ENCODE data around the gene INPP4B.

INPP4B gene

GRCh38 chr4:142725886-142726285 is 120.2 kb downstream of the INPP4B start:
- DNase-seq: no peak

DNA sequence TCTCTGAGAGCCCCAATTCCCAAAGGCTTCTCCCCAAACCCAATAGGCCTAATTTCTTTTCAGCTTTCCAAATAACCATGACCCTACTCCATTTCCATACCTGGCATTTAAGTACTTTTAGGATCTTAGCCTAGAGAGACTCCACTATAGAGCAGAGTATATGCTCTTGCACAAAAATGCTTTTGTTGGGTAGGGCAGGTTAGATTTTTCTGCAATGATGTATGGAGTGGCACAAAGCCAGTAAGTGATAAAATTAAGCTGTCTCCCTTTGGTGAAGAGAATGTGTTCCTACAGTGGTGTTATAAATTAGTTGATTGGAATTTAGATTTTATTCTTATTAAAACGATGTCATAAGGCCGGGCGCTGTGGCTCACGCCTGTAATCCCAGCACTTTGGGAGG is 124.9 kb downstream of the INPP4B start:
- DNase-seq: no peak

- peak in 1 of 5 donors; percentile 37 for DNase-seq
Observed at GRCh38 chr4:142719854-142720541, 126.1 kb downstream of the INPP4B start.

DNA sequence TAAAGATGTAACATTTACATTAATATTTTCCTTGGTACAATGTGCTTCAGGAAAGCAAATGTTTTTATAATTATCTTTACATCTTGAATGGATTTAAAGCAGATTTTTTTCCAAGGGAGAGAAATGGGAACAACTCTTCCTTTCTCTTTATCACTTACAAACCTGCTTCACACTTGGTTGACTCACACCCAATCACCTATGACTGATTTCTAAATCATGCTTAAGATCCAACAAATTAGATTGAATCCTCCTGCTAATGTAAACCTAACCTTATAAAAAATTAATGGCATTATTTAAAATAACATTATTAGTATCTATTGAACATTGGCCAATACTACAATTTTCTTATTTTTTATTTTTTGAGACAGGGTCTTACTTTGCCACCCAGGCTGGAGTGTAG is 127.1 kb downstream of the INPP4B start:
- no peak for DNase-seq

GRCh38 chr4:142715727-142716126 is 130.4 kb downstream of the INPP4B start:
- no peak for DNase-seq

DNA sequence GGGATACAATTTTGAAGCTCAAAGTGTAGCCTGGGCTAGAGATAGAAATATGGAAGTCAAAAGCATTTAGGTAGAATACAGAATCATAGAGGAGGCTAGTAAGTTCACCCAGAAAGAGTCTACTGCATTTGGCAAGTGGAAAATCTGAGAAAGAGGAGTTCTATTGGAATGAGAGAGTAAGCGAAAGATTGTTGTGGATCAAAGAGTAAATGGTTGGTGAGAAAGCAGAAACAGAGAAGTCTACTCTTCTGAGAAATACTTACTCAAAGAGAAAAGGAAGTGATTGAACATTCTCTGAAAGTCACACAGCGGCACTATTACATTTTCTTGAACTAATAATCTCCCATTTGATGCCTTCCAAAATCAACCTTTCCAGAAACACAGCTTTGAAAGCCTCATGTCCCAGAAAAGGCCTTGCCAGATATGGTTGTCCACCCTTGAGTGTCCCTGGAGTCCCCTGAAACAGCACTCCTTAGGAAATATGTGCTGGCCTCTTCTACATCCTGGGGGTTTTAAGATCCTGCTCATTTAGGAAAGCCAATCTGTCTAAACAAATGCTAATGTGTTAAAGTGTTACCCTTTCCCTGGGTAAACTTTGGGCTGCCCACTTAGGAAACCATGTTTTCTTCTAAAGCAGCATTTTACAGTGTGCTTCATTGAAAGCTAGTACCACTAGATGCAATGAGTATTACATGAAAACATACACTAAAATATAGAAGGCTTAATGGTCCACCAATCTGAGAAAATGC is 132.6 kb downstream of the INPP4B start:
- DNase-seq: peak in 1 of 5 donors; percentile 36

DNA sequence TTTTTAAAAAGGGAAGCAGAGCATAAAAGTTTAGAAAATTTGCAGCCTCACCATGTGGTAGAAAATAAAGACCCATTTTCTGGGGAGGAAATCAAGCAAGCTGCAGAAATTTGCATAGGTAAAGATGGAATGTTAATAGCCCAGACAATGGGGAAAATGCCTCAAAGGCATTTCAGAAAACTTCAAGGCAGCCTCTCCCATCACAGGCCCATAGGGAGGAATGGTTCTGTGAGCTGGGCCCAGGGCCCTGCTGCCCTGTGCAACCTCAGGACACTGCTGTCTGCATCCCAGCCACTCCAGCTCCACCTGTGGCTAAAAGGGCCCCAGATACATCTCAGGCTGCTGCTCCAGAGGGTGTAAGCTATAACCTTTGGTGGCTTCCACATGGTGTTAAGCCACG is 137.9 kb downstream of the INPP4B start:
- no peak for DNase-seq

DNA sequence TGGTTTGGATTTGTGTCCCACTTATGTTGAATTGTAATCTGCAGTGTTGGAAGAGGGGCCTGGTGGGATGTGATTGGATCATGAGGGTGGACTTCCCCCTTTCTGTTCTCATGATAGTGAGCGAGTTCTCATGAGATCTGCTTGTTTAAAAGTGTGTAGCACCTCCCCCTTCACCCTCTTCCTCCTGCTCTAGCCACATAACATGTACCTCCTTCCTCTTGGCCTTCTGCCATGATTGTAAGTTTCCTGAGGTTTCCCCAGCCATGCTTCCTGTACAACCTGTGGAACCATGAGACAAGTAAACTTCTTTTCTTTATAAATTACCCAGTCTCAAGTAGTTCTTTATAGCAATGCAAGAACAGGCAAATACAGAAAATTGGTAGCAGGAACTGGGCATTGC is 138.7 kb downstream of the INPP4B start:
- no peak for DNase-seq

DNA sequence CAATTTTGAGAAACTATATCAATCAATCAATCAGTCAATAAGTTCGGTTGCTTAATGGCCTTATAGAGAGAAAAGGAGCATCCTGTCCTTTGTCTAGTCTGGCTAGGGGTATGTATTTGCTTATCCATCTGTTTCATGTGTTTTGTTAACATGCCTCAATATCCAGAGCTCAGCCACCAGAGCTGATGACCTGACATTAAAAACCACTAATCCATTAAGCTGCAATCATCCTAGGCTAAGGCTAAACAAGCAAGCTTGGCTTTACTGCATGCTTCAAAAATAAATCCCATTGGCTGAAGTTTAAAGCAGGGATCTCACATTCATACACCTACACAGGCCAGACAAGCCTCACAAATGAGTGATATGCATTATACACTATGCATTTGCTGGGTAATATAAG is 139.7 kb downstream of the INPP4B start:
- no peak for DNase-seq

DNA sequence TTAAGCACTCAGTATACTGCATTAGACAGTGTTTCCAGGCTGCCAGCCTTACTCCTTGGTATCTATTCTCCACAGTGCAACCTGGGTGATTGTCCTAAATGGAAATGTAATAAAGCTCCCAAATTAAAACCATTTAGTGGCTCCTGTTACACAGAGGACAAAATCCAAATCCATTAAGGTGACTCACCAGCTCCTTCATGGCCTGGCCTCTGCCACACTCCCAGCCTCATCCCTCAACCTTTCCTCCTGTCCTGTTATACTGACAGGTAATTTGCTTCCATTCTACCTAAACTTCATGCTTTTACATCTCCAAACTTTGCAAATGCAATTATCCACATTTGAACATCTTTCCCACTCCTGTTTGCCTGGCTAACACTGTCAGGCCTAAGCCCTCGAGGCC is 140.3 kb downstream of the INPP4B start:
- no peak for DNase-seq

DNA sequence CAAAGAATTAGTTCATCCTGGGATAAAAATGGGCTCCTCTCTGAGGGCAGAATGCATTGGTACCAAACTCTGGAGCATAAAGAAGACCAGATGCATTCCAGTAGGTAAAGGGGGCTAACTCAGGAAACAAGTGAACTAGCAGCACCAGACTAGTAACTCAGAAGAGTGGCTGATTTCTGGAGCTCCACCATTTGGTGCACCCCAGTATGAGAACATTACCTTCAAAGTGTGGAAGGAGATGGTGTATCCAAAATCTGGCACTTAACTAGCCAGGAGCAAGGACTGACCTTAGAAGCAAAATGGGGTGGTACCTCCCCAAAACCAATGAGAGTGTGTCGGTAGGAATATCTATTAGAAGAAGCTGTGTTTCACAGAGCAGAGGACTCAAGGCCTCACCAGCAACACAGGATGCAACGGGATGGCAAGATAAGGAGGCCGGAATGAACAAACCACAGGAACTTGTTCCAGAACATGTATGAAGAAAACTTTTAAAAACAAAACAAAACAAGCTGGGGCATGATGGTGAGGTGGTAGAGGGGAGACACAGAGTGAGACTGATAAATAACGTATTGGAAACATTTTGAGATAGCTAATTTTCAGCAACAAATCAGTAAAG is 142.3 kb downstream of the INPP4B start:
- DNase-seq: peak in 3 of 5 donors; percentile 16 to 66 (median 24)

DNA sequence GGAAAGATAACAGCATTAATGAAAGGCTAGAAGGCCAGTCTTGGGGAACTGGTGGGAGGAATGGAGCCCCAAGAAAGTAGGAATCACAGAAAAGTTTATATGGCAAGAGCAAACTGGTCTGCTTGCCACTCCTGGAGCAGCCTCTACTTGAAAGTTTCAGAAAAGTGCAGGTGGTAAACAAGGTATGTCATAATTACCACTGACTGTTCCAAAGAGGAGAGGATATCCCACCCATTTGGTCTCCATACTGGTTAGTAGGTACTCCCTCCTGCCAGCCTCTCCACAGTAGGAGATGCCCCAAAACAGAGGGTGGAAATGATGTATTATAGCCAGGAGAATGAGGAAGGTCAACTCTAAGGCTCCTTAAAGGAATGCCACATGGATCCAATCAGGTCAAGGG is 145.1 kb downstream of the INPP4B start:
- no peak for DNase-seq

DNA sequence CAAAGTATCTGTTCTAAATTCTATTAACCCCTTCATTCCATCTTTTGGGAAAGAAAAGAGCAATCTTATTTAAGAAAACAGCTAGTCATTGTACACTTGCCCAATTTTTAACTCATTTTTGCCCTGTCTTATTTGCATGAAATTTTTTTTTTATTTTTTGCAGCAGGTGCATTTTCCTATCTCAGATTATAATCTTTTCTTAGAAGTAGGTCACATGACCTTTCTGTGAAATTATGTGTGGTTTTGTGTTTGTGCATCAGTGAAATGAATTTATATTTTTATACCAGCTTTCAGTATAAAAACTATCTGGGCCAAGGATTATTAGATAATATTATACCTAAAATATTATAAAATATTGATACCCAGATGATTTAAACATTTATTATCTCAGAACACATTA is 145.6 kb downstream of the INPP4B start:
- DNase-seq: peak in 1 of 5 donors; percentile 36

- no peak for DNase-seq
Observed at GRCh38 chr4:142698552-142698951, 147.5 kb downstream of the INPP4B start.

DNA sequence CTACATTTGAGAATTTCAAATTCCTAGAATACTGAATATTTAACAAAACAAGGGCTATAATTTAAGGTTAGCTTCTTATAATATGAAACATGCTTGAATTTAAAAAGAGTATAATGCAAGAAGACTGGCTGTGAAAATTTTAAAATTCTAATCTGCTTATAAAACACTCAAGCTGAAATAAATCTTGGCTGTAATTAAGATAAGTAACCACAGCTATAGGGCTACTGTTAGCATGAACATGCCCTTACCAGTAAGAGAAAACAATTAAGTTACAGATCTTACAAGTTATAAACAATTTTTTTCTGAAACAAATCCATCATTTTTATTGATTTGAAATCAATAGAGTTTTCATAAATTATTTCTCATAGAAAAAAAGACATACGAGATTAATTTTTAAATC is 148.2 kb downstream of the INPP4B start:
- no peak for DNase-seq

DNA sequence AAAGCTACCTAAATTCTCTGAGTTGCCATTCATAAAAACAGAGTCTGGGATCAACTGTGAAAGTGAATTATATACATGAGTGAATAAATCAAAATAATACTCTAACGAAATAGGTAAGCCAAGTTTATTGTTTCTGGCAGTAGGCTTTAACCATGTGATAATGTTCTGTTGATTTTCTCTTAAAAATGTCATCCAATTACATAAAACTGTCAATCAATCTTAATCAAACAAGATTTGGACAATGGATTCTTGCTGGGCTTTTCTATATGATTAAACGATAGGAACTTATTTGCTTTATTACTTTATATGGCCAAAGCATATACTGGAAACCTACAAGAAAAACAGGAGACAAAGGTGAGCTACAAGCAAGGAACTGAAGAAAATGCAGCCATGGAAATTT is 148.8 kb downstream of the INPP4B start:
- DNase-seq: no peak

GRCh38 chr4:142696334-142697122 is 149.6 kb downstream of the INPP4B start:
- peak in 1 of 5 donors; percentile 24 for DNase-seq

- DNase-seq: no peak
Observed at GRCh38 chr4:142690406-142691163, 155.5 kb downstream of the INPP4B start.

DNA sequence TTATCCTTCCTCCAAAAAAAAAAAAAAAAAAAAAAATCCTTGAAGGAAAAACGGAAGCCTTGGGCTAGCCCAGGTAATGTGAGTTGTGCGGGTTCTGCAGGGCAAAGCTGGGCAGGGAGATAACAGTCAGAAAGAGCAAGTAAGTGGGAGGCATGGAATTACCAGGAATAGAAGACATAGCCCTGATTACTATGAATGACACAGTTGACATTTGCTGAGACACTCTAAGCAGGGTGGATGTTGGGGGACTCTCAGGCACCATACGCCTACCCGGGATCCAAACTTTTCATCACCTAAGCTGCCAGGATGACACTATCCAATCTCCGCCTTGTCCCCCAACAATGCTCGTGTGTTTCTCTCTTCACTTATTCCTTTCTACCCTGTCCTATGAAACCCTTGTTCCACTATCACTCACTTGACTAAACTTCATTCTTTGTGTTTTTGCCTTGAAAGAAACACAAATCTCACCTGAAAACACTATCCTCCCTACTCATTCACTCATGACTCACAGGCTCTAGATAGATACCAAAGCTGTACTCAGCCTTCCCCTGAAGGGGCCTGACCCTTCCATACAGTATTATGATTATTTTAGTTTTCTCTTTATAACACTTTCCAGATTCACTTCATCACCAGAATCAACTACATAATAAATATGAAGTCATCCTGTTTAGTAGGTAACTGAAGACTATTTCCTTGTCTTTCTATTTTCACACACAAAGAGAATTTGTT is 158.4 kb downstream of the INPP4B start:
- no peak for DNase-seq

DNA sequence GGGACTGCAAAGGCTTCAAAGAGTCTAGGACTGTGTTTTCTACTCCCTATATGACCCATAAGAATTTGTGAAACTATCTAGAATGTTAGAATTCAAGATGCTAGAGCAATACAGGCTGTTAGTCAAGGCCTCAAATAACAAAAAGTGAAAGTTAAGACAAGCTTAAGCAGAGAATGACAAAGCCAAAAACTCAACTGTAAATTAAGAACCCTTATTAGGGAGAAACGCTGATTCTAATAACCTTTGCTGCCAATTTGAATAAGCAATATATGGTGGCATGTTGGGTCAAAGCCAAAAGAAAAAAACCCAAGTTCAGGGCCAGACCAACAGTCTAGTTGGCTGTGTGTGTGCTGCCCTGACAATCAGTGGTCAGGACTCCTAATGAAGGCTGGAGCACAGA is 160.0 kb downstream of the INPP4B start:
- no peak for DNase-seq

DNA sequence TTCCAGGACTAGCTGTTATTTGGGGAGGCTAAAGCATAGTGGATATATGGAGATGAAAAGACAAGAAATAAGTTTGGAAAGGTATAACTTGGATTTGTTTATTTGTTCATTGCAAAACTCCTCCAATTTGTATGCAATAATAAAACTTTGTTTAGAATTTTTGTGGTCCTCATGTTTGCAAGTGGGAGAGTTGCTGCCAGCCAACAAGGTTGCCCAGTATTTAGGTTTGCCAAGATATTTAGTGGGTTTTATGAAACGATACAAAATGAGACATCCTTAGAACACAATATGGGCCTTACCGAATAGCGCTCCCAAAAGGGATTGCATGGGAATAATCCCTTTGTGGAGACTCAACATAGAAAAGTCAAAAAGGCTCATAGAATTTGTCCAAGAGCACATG is 162.1 kb downstream of the INPP4B start:
- DNase-seq: no peak

- no peak for DNase-seq
Observed at GRCh38 chr4:142683503-142683902, 162.6 kb downstream of the INPP4B start.
